Upper lobe of left lung (tissue), 6 donors: Measurements from ENCODE around the gene PIGN. TPM values are rescaled to one million over a fixed set of nuclear protein-coding genes. Genes with fewer than 3 reads are reported as not detected.

Source experiments
- ATAC-seq, 2 donors: fragments of 200-7000 bp; cut with Tn5 transposase; one replicate each; pipeline ENCODE4 v1.9.1; 2022; ENCODE audit warnings: mild to moderate bottlenecking in 2 of 2, moderate library complexity in 2 of 2; ENCODE audit not compliant: low FRiP score in 2 of 2
- DNase-seq, 2 donors: peaks; one replicate each; pipeline ENCODE4 v3.0.0-alpha.2; 2019 to 2020
- H3K27ac ChIP-seq, 4 donors: fragments of 200-600 bp; sonication (generic); one replicate each; pipeline ENCODE4 v1.5.1; 2016 to 2019
- H3K27me3 ChIP-seq, 4 donors: fragments of 200-600 bp; sonication (generic); one replicate each; pipeline ENCODE4 v1.5.1; 2017 to 2019
- H3K36me3 ChIP-seq, 4 donors: fragments of 200-600 bp; sonication (generic); one replicate each; pipeline ENCODE4 v1.5.1; 2016 to 2019
- H3K4me1 ChIP-seq, 4 donors: fragments of 200-600 bp; sonication (generic); one replicate each; pipeline ENCODE4 v1.5.1; 2018 to 2019
- H3K4me3 ChIP-seq, 4 donors: fragments of 200-600 bp; sonication (generic); one replicate each; pipeline ENCODE4 v1.5.1; 2017 to 2019; ENCODE audit warnings: mild to moderate bottlenecking in 2 of 4, moderate library complexity in 1 of 4
- H3K9me3 ChIP-seq, 4 donors: fragments of 200-600 bp; sonication (generic); one replicate each; pipeline ENCODE4 v1.5.1; 2018 to 2019
- CTCF ChIP-seq, 6 experiments: fragments of 450-650 bp in 4 of 6; fragments of 200-600 bp in 2 of 6; sonication (generic) in 2 of 6; IDR thresholded peaks; one replicate each; pipeline ENCODE4 v1.5.1; 2016 to 2019; ENCODE audit warnings: antibody characterized with exemption in 6 of 6
- EP300 ChIP-seq, 4 donors: sonication (generic); formaldehyde crosslinking; IDR thresholded peaks; one replicate each; pipeline ENCODE4 v1.5.1; 2017; ENCODE audit warnings: antibody characterized with exemption in 4 of 4, control low read depth in 2 of 4
- POLR2A ChIP-seq, 4 donors: fragments of 450-650 bp; IDR thresholded peaks; one replicate each; pipeline ENCODE4 v1.5.1; 2016 to 2017; ENCODE audit warnings: antibody characterized with exemption in 4 of 4, mild to moderate bottlenecking in 2 of 4
- POLR2AphosphoS5 ChIP-seq, 2 donors: sonication (generic); formaldehyde crosslinking; IDR thresholded peaks; one replicate each; pipeline ENCODE4 v1.5.1; 2017; ENCODE audit warnings: antibody characterized with exemption in 2 of 2
- WGBS, 2 donors: methylation state at CpG; one replicate each; pipeline ENCODE4 v1.1.5; 2017 to 2018; 5-methylcytosine and 5-hydroxymethylcytosine counted together
- total RNA-seq, 6 donors: library from RNA; depleted of rRNA in 4 of 6; stranded (reverse); fragments of >200 nt in 4 of 6; gene quantifications; one replicate each; pipeline versions ENCODE4 v1.1.0 to v1.2.1, GENCODE V29; 2016 to 2021
- donor health status: DM: no; HTN: no; CAD: no; lungs with moderate emphysema.
- donor health status: DM: no; HTN: yes; CAD: no; lungs with severe emphysema.

The PIGN gene
- total RNA-seq, 6 donors from 2014 or later: 16.9 to 36.2 (median 21.7) TPM

- Histone ChIP-seq H3K4me3 (no peak overlapping the region), H3K4me1 (no peaks in the 10 kb centered on the region), H3K36me3 (no peaks in the 10 kb centered on the region), H3K27me3 (no peaks in the 10 kb centered on the region), H3K27ac (no peak overlapping the region), H3K9me3 (no peaks in the 10 kb centered on the region)
- TF ChIP-seq EP300 (IDR thresholded peaks at IDR 0.05): no peak
- no peak for TF ChIP-seq POLR2A (IDR thresholded peaks at IDR 0.05)
- no peak for TF ChIP-seq POLR2AphosphoS5 (IDR thresholded peaks at IDR 0.05)
- TF ChIP-seq CTCF (IDR thresholded peaks at IDR 0.05): no peak
- 92 to 94% methylated on average over 2 of the region's 2 CpGs for WGBS, 2 donors
- no peak for ATAC-seq
- no peak for DNase-seq
These were observed 116.6 kb downstream of the PIGN start for GRCh38 chr18:62070302-62070701.

- no peaks in the 10 kb centered on the region for H3K9me3 ChIP-seq
- no peak overlapping the region for H3K27ac ChIP-seq
- 96 to 100% methylated on average over 2 of the region's 2 CpGs for WGBS, 2 donors
- no peaks in the 10 kb centered on the region for H3K36me3 ChIP-seq
- H3K4me1 ChIP-seq: no peaks in the 10 kb centered on the region
- TF ChIP-seq POLR2A (IDR thresholded peaks at IDR 0.05): no peak
- TF ChIP-seq EP300 (IDR thresholded peaks at IDR 0.05): no peak
- no peak for TF ChIP-seq CTCF (IDR thresholded peaks at IDR 0.05)
- TF ChIP-seq POLR2AphosphoS5 (IDR thresholded peaks at IDR 0.05): no peak
- ATAC-seq: no peak
- H3K4me3 ChIP-seq: no peak overlapping the region
- no peak for DNase-seq
- no peaks in the 10 kb centered on the region for H3K27me3 ChIP-seq
These were observed 117.3 kb downstream of the PIGN start for GRCh38 chr18:62069556-62069955.

GRCh38 chr18:62066102-62066818 is 120.6 kb downstream of the PIGN start:
- no peaks in the 10 kb centered on the region for H3K27me3 ChIP-seq
- no peak overlapping the region for H3K27ac ChIP-seq
- 90 to 91% methylated on average over 5 of the region's 5 CpGs for WGBS, 2 donors
- H3K4me3 ChIP-seq: no peak overlapping the region
- H3K4me1 ChIP-seq: no peaks in the 10 kb centered on the region
- H3K36me3 ChIP-seq: no peaks in the 10 kb centered on the region
- no peak for DNase-seq
- TF ChIP-seq CTCF (IDR thresholded peaks at IDR 0.05) (no peak), POLR2A (IDR thresholded peaks at IDR 0.05) (no peak), POLR2AphosphoS5 (IDR thresholded peaks at IDR 0.05) (no peak), EP300 (IDR thresholded peaks at IDR 0.05) (no peak)
- H3K9me3 ChIP-seq: no peaks in the 10 kb centered on the region
- no peak for ATAC-seq

GRCh38 chr18:62064361-62064760 is 122.5 kb downstream of the PIGN start:
- no peaks in the 10 kb centered on the region for H3K36me3 ChIP-seq
- no peaks in the 10 kb centered on the region for H3K9me3 ChIP-seq
- DNase-seq: no peak
- TF ChIP-seq EP300 (IDR thresholded peaks at IDR 0.05) (no peak), CTCF (IDR thresholded peaks at IDR 0.05) (no peak), POLR2A (IDR thresholded peaks at IDR 0.05) (no peak), POLR2AphosphoS5 (IDR thresholded peaks at IDR 0.05) (no peak)
- 0% methylated on average over 1 of the region's 1 CpG for WGBS, 2 donors
- no peaks in the 10 kb centered on the region for H3K4me1 ChIP-seq
- H3K27me3 ChIP-seq: no peaks in the 10 kb centered on the region
- ATAC-seq: no peak
- H3K27ac ChIP-seq: no peak overlapping the region
- H3K4me3 ChIP-seq: no peak overlapping the region
